Stimulated activated naive CD8-positive, alpha-beta T cell treated with anti-CD3 and anti-CD28 coated beads, Interleukin-15, amount 100 ng/mL, for 72 hours (primary cell): ENCODE results near the gene ERICH2.
A peak's percentile ranks its signal among the peaks of the same experiment; 100 is the strongest.

Experiments used
- ATAC-seq: fragments of 150-1000 bp; cut with Tn5 transposase; 2 replicates; pipeline ENCODE4 v1.10.0; 2021; ENCODE audit warnings: mild to moderate bottlenecking, moderate library complexity
- DNase-seq, 2 donors: peaks; one replicate each; pipeline ENCODE4 v3.0.0; 2021 to 2022
- H3K27ac Mint-ChIP-seq, 2 donors: one replicate each; pipeline ENCODE4 v1.8.0; 2022; ENCODE audit warnings: mild to moderate bottlenecking in 2 of 2, mixed read lengths in 2 of 2, moderate library complexity in 2 of 2
- H3K27me3 Mint-ChIP-seq: one replicate; pipeline ENCODE4 v1.8.0; 2022; ENCODE audit warnings: mixed read lengths
- H3K4me1 Mint-ChIP-seq: one replicate; pipeline ENCODE4 v1.8.0; 2022; ENCODE audit warnings: mild to moderate bottlenecking, mixed read lengths
- H3K4me3 Mint-ChIP-seq, 2 donors: one replicate each; pipeline ENCODE4 v1.8.0; 2022; ENCODE audit warnings: mild to moderate bottlenecking in 2 of 2, mixed read lengths in 2 of 2, moderate library complexity in 1 of 2
- H3K9me3 Mint-ChIP-seq, 2 donors: one replicate each; pipeline ENCODE4 v1.8.0; 2022; ENCODE audit warnings: mixed read lengths in 2 of 2

ERICH2 gene

DNA sequence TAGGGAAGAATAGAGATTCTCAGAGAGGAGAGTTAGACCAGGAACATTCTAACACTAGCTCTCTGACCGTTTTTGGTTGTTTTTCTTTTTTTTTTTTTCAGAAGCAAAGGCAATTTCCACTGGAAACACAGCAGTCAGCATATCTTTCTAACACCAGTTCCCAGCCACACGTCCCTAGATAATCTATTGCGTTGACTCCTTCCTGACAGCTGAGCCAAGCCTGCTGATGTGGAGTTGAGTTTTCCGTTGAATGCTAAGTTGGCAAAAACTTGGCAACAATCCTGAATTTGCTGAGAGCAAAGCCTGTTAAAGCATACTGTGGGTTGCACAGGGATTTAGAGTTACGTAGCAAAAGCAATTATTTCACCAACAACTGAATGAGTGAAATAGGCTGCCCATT, 65.8 kb downstream of the ERICH2 start:
- DNase-seq: no peak
- H3K27me3 Mint-ChIP-seq: peaks cover 10% of the 10 kb centered on the region
- no peak for ATAC-seq
- no peaks in the 10 kb centered on the region for H3K4me1 Mint-ChIP-seq
- H3K9me3 Mint-ChIP-seq: no peaks in the 10 kb centered on the region
- H3K27ac Mint-ChIP-seq: no peak overlapping the region
- no peak overlapping the region for H3K4me3 Mint-ChIP-seq

DNA sequence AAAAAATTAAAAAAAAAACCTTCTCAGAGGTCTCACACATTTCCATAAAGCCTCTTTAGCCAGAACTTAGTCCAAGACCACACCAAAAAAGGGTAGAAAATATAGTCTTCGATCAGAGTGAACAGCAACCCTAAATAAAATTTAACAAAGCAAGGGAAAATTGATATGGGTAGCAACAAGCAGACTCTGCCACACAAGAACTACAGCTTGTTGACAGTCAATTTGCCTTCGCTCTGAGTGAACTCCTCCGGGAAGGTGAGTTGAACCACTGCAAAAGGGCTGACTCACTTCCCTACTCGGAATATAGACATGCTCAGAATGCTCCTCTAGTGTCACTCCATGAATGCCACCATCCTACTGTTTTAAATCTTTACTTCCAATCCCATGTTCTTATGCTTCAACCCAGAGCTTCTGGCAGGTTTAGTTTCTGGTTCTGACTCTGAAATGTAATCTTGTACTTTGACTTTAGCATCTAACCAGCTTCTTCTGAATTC, 70.6 kb downstream of the ERICH2 start:
- H3K9me3 Mint-ChIP-seq: no peaks in the 10 kb centered on the region
- no peak for ATAC-seq
- no peak overlapping the region for H3K27ac Mint-ChIP-seq
- H3K4me3 Mint-ChIP-seq: no peak overlapping the region
- DNase-seq: no peak
- peaks cover 20% of the 10 kb centered on the region for H3K4me1 Mint-ChIP-seq
- H3K27me3 Mint-ChIP-seq: peaks cover 6% of the 10 kb centered on the region

DNA sequence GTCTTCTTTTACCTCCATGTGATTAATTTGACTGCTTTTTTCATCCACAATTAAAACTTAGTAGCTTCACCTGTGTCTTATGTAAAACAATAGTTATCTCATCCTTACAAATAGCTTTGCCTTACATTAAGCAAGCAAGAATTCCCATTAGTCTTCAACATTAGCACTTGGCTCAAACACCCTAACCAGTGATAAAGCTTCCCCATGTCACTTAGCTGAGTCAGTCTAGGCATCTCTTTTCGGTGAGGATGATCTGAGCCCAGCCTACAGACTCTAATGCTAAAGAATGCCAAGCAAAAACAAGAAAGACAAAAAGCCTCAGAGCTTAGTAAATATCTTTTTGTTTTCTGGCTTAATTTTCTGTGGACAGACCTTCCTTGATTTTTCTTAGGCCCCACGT, 72.6 kb downstream of the ERICH2 start:
- Mint-ChIP-seq H3K9me3 (no peaks in the 10 kb centered on the region), H3K4me1 (peaks cover 20% of the 10 kb centered on the region)

DNA sequence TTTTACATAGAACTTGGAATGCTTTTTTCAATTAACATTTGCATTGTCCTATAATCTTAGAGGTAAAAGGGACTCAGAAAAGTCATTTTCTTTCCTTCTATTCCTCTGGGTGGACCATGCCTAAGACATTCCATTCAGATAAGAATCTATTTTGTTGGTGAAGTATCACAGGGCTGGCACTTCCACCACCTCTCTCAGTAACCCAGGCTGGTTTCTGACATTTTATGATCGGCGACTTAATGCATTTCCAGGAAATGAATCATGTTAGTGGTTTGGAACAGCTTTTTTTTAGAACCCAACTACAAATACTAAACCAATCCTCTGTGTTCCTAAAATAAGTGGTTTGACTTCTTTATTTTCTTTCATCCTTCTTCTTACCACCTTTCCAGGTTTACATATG, 73.5 kb downstream of the ERICH2 start:
- H3K9me3 Mint-ChIP-seq: no peaks in the 10 kb centered on the region
- peaks cover 20% of the 10 kb centered on the region for H3K4me1 Mint-ChIP-seq
- H3K4me3 Mint-ChIP-seq: peak overlapping the region; percentile 33 to 37
- ATAC-seq (peak; percentile 74), DNase-seq (no peak)
- H3K27ac Mint-ChIP-seq: peak overlapping the region in 1 of 2 donors; percentile 48
- H3K27me3 Mint-ChIP-seq: no peaks in the 10 kb centered on the region

More for the DNA sequence above, 72.6 kb downstream of the ERICH2 start:
- H3K27me3 Mint-ChIP-seq: no peaks in the 10 kb centered on the region
- H3K27ac Mint-ChIP-seq: peak overlapping the region in 1 of 2 donors; percentile 72
- DNase-seq (no peak), ATAC-seq (no peak)
- H3K4me3 Mint-ChIP-seq: no peak overlapping the region

DNA sequence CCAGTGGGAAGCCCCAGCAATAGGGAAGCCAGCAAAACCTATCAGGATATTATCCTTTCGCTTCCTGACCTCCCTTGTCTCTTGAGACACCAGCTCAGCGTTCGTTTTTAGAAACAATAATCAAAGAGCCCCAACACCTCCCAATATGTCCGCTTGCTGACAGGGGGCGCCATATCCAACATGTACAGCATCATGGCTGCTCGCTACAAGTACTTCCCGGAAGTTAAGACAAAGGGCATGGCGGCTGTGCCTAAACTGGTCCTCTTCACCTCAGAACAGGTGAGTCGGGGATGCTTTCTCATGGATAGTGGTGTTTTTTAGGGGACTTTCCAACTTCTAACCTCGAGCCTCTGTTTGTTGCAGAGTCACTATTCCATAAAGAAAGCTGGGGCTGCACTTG, 75.2 kb downstream of the ERICH2 start:
- H3K4me3 Mint-ChIP-seq: no peak overlapping the region
- no peaks in the 10 kb centered on the region for H3K27me3 Mint-ChIP-seq
- DNase-seq: no peak
- no peak for ATAC-seq
- peaks cover 20% of the 10 kb centered on the region for H3K4me1 Mint-ChIP-seq
- H3K27ac Mint-ChIP-seq: no peak overlapping the region
- H3K9me3 Mint-ChIP-seq: no peaks in the 10 kb centered on the region

DNA sequence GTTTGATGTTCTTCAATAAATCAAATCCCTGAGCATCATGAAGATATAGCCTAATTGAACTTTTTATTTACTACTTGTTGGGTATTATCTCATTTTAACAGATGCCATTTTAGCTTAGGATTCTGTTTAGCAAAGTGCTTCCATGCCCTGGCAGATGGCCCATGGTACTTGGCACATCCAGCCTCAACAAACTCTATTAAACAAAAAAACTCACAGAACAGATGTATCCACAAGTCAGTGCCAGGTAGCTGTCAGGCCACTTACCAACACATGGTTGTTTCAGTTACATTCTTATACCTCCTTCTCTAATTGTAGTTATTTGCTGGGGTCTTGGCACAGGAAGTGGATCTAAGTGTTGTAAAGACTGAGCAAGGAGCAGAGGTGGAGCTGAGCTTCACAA, 76.1 kb downstream of the ERICH2 start:
- no peaks in the 10 kb centered on the region for H3K9me3 Mint-ChIP-seq
- no peak for ATAC-seq
- no peaks in the 10 kb centered on the region for H3K27me3 Mint-ChIP-seq
- no peak overlapping the region for H3K27ac Mint-ChIP-seq
- no peak for DNase-seq
- no peak overlapping the region for H3K4me3 Mint-ChIP-seq
- H3K4me1 Mint-ChIP-seq: peaks cover 20% of the 10 kb centered on the region

DNA sequence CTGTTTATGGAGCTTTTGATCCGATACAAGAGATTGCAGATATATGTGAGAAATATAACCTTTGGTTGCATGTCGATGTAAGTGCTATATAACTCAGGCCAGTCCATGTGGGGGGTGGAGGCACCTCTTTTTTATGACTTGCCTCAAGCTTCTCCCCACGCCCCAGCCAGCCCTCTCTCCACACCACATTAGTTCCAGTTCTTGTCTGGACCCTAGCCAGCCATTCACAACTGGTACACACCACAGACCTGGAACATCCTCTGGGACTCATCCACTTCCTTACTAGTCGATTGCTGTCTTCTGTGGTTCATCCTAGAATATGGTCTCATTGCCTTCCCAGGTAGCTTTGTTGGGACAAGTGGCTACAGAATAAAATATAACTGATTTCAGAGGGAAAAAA, 77.5 kb downstream of the ERICH2 start:
- Mint-ChIP-seq H3K27me3 (no peaks in the 10 kb centered on the region), H3K27ac (no peak overlapping the region), H3K4me3 (no peak overlapping the region), H3K4me1 (peaks cover 17% of the 10 kb centered on the region), H3K9me3 (no peaks in the 10 kb centered on the region)
- ATAC-seq (no peak), DNase-seq (no peak)
